Mesenteric fat pad (tissue), 1 donor: Measurements from ENCODE around the gene MSLN. TPM values are rescaled to one million over a fixed set of nuclear protein-coding genes. Genes with fewer than 3 reads are reported as not detected.
"Not testable (repeated sequence)": the region's sequence is repeated elsewhere in the genome, so short reads cannot be mapped to it uniquely, and the experiment has no call there.

Source experiments
- DNase-seq: peaks from one replicate; pipeline ENCODE4 v3.0.0-alpha.2; 2020; ENCODE audit warnings: low spot score
- long read RNA-seq: library from polyadenylated mRNA; unstranded; transcript quantifications from one replicate; pipeline ENCODE4 v2.0.0, GENCODE V29; 2020
- total RNA-seq: library from RNA; stranded (reverse); fragmentation: NEBNext Ultra II Directional; extraction: Animal tissue kit (Norgen Biotek cat#: 25700); gene quantifications from one replicate; pipeline ENCODE4 v1.2.1, GENCODE V29; 2021
- donor health status: DM: yes; HTN: yes; CAD: no.

Gene MSLN
- total RNA-seq: not detected
- long read RNA-seq: 0 reads

- DNase-seq: no peak
These were observed at the start of gene MSLN for GRCh38 chr16:760545-761343. MSLN (plus strand) TSS chr16:760734; CDS start chr16:762681, 1,947 bp downstream.

GRCh38 chr16:711084-711483 is 49.5 kb upstream of the MSLN start:
- DNase-seq: no peak

- peak; percentile 94 for DNase-seq
These were observed 48.8 kb upstream of the MSLN start for GRCh38 chr16:711548-712320.

GRCh38 chr16:712740-713250 is 47.7 kb upstream of the MSLN start:
- not testable (repeated sequence) for DNase-seq

GRCh38 chr16:714079-714478 is 46.5 kb upstream of the MSLN start:
- no peak for DNase-seq

GRCh38 chr16:714558-715476 is 45.7 kb upstream of the MSLN start, which contains the start of gene METRN:
METRN (plus strand) TSS chr16:715118; CDS start chr16:715290, 172 bp downstream.
- DNase-seq: peak; percentile 97

- no peak for DNase-seq
These were observed 44.9 kb upstream of the MSLN start for GRCh38 chr16:715477-716199.

GRCh38 chr16:716200-716568 is 44.4 kb upstream of the MSLN start:
- no peak for DNase-seq

GRCh38 chr16:716768-717325 is 43.7 kb upstream of the MSLN start:
- no peak for DNase-seq

- DNase-seq: no peak
These were observed 42.9 kb upstream of the MSLN start for GRCh38 chr16:717450-718245.

- no peak for DNase-seq
These were observed 42.1 kb upstream of the MSLN start for GRCh38 chr16:718389-718788.

GRCh38 chr16:718922-719321 is 41.6 kb upstream of the MSLN start:
- no peak for DNase-seq

- no peak for DNase-seq
These were observed 40.6 kb upstream of the MSLN start for GRCh38 chr16:719815-720446.

GRCh38 chr16:720447-720989 is 40.0 kb upstream of the MSLN start:
- no peak for DNase-seq

- DNase-seq: no peak
These were observed 39.4 kb upstream of the MSLN start, which contains the start of gene ANTKMT for GRCh38 chr16:720990-721764. ANTKMT (plus strand) TSS chr16:721146; CDS start chr16:721275, 129 bp downstream.

- no peak for DNase-seq
These were observed 38.6 kb upstream of the MSLN start for GRCh38 chr16:721765-722540.
